GM18505 (cell line): ENCODE measurements around the gene SMPD3.
"Not testable (repeated sequence)": the region's sequence is repeated elsewhere in the genome, so short reads cannot be mapped to it uniquely, and the experiment has no call there.

Experiments
- ATAC-seq: cut with Tn5 transposase; IDR thresholded peaks from one replicate; pipeline ENCODE4 v1.9.1; 2021; ENCODE audit not compliant: unreplicated experiment
- POLR2A ChIP-seq: IDR thresholded peaks from 4 replicates; pipeline ENCODE4 v1.6.1; 2011; ENCODE audit warnings: borderline replicate concordance; ENCODE audit not compliant: insufficient read depth, insufficient read length; ENCODE audit errors: extremely low read depth

The SMPD3 gene

DNA sequence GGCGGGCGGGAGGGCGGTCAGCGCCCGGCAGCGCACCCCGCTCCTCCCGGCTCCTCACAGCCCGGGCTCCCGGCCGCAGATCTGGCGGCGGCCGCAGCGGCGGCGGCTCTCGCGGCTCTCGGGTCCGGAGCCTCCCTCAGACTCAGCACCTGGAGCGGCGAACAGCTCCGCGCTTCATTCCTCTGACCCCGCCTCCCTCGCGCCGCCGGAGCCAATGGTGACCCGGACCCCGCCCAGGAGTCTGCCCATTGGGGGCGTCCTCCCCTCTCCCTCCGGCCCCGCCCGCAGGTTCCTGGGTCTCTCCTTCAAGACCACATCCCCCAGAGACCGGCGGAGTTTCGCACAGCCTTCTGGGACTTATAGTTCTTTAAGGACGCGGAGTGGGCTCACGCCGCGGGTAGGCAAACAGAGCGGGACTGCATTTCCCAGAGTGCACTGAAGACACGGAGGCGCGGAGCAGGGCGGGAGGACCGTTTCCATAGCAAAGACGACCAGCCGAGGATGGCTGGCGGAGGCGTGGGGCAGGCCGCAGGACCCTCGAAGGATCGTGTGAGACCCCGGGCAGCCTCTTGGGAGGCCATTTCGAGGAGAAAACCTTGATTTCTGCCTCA is at the start of gene SMPD3:
TSS of gene SMPD3 (minus strand) at position 149 of the 611 bp plus-strand sequence. CDS start 76,327 bp downstream, outside the sequence.
- peak; percentile 83 for ATAC-seq
- no peak for TF ChIP-seq POLR2A

DNA sequence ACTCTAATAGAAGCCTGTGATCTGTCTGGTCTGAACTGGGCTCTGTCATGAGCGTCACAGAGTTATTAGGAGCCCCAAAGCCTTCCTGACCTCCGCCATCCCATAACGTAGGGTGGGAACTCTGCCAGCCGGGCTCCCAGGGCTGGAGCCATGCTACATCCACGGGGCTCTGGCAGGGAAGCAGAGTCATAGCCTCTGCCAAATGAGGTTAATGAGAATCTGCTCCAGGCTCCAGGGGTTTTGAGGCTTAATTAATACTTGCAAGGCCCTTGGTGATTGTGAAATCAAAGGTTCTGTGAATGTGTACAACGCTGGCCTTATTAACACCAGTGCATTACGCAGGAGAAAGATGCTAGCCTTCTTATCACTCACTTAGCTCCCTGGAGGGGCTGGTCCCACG is 48.4 kb upstream of the SMPD3 start:
- ATAC-seq: no peak
- no peak for TF ChIP-seq POLR2A

DNA sequence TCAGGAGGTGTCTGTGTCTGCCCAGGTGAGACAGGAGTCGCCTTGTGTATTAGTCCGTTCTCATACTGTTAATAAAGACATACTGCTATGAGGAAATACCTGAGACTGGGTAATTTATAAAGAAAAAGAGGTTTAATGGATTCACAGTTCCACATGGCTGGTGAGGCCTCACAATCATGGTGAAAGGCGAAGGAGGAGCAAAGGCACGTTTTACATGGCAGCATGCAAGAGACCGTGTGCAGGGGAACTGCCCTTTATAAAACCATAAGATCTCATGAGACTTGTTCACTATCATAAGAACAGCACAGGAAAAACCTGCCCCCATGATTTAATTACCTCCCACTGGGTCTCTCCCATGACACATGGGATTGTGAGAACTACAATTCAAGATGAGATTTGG is 46.0 kb upstream of the SMPD3 start:
- ATAC-seq: not testable (repeated sequence)

DNA sequence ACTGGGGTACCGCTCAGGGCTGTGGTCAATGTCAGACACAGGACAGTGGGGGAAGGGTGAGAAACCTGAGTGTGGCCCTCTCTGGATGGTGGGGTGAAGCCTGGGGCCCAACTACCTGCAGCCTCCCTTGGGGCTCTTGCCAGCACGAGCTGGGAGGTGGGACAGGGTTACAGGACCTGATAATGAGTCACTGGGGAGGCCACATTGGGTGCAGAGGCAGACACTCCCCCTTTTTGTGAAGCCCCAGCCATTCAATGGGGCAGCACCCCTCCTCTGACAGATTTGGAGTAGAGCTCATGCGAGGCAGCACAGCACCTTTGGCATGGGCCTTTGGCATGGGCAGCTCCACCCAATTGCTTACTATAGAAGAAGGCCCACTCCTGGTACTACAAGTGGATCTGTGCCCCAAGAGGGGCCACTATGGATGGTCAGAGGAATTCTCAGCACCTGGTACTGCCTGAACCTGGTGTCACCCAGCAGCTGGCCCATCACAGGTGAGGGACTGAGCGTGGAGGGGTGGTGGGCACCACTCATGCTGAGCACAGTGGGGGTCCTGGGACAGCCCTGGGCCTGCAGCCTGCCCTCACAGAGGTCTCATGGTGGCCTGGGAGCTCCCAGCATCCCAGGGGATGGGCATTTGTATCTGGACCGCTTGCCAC is 45.2 kb upstream of the SMPD3 start:
- no peak for TF ChIP-seq POLR2A
- no peak for ATAC-seq

DNA sequence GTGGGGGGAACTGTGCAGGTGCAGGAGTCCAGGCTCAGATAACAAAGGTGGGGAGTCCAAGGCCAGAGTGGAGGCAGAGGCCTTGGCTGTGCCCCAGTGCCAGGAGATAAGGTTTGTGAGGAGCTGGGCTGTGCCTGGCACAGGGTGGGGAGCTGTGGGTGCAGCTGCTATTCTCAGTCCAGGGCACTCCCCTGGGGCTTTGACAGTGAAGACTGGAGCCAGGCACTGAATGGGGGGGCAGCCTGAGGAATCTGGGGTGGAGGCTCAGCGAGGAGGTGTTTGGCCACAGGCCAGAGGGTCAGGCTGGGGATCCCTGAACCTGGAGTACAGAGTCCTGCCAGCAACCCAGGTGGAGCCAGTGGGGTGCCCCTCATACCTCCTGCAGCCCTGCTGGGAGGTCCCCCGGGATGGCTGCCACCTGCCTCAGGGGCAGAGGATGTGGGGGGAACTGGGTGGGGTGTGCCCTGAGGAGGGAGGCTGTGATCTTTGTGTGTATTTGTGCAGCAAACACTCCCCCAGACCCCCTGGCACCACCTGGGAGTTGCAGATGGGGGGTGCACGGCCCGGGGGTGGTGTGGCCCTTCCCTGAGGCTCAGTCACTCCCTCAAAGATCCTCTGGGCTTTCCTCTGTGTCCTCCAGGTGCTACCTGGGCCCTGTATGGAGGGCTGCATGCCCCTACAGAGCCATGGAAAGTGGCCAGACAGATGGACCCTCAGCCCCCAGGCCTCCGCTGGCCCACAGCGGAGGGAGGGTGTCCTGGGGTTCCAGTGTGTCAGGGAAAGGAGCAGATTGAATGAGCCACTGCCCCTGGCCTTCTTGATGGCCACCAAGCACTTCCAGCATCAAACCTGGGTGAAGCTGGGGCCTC is 44.5 kb upstream of the SMPD3 start:
- no peak for ATAC-seq
- no peak for TF ChIP-seq POLR2A

- TF ChIP-seq POLR2A: no peak
- no peak for ATAC-seq
Measured at GRCh38 chr16:68492151-68492542, 43.8 kb upstream of the SMPD3 start.

- ATAC-seq: no peak
- no peak for TF ChIP-seq POLR2A
Measured at GRCh38 chr16:68491576-68491950, 43.3 kb upstream of the SMPD3 start.

GRCh38 chr16:68490829-68491575 is 42.7 kb upstream of the SMPD3 start:
- TF ChIP-seq POLR2A: no peak
- peak; percentile 52 for ATAC-seq

- TF ChIP-seq POLR2A: no peak
- no peak for ATAC-seq
Measured at GRCh38 chr16:68490358-68490757, 42.0 kb upstream of the SMPD3 start.

- no peak for ATAC-seq
- TF ChIP-seq POLR2A: no peak
Measured at GRCh38 chr16:68488554-68488953, 40.2 kb upstream of the SMPD3 start.

GRCh38 chr16:68487669-68488068 is 39.4 kb upstream of the SMPD3 start:
- no peak for ATAC-seq
- no peak for TF ChIP-seq POLR2A

- no peak for TF ChIP-seq POLR2A
- ATAC-seq: no peak
Measured at GRCh38 chr16:68487203-68487514, 38.9 kb upstream of the SMPD3 start.

- ATAC-seq: no peak
- TF ChIP-seq POLR2A: no peak
Measured at GRCh38 chr16:68486502-68487202, 38.3 kb upstream of the SMPD3 start.

- no peak for ATAC-seq
Measured at GRCh38 chr16:68481636-68482035, 33.3 kb upstream of the SMPD3 start.

More at GRCh38 chr16:68481636-68482035, 33.3 kb upstream of the SMPD3 start:
- no peak for TF ChIP-seq POLR2A
